Measurements from ENCODE around the gene SRP54. TPM values are rescaled to one million over a fixed set of nuclear protein-coding genes. Genes with fewer than 3 reads are reported as not detected.
"Not testable (repeated sequence)": the region's sequence is repeated elsewhere in the genome, so short reads cannot be mapped to it uniquely, and the experiment has no call there.

The SRP54 gene
- total RNA-seq (2014; rRNA removed; shearing (Covaris generic)), result 90.5 and 101 TPM in 2 replicates

DNA sequence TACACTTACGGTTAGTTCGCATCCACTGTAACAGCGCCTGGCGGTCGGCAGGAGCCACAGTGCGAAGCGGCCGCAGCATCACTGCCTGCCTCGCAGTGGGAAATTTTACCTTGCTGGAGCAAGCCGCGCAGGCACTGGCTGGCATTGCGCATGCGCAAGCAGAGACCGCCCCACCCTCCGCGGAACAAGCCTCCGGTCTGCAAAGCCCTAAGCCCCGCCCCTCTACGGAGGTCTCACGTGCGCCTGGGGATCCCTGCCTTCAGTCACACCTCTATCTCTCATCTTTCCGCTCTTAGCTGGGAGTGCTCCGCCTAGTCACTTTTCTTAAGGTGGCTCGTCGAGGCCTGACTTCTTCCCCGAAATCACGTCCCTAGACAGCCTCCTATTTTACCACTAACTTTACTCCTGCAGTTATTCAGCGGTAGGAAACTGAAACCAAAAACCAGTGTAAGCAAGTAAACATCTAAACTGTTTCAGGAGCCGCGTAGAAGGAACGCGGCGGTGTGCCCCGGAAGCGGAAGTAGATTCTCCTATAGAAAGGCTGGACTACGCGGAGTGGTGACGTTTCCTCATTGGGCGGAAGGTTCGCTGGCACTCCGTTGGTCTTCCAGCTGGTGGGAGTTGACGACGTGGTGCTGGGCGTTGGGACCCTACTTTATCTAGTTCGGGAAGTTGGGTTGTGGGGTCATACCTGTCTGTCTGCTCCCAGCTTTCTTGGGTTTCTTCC lies at the start of gene SRP54:
Gene SRP54, plus strand, starts transcription at position 572 of the 727 bp plus-strand sequence. CDS start 13,718 bp downstream, outside the sequence.
- in situ Hi-C loops (cut with HindIII; ENCODE audit: low sequenced_read_pairs), result no loop called here
- peak; percentile 99 for DNase-seq (ENCODE audit: low spot score)

GRCh38 chr14:34933301-34933700 lies 49.5 kb upstream of the SRP54 start:
- no peak for DNase-seq (ENCODE audit: low spot score)
- in situ Hi-C loops (cut with HindIII; ENCODE audit: low sequenced_read_pairs), result no loop called here

DNA sequence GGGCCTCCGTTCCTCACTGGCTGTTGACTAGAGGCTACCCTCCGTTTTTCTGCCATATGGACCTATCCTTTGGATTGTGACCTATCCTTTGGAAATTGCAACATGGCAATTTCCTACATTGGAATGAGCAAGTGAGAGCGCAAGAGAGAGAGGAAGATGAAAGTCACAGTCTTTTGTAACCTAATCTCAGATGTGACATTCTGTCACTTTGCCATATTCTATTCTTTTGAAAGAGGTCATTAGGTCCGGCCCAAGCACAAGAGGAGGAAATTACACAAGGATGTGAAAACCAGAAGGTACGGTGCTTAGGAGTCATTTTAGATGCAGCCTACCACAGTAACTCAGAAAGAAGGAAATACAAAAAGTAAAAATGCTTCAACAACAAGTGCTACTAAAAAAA lies 47.3 kb upstream of the SRP54 start:
- no peak for DNase-seq (ENCODE audit: low spot score)
- in situ Hi-C loops (cut with HindIII; ENCODE audit: low sequenced_read_pairs), result no loop called here

DNA sequence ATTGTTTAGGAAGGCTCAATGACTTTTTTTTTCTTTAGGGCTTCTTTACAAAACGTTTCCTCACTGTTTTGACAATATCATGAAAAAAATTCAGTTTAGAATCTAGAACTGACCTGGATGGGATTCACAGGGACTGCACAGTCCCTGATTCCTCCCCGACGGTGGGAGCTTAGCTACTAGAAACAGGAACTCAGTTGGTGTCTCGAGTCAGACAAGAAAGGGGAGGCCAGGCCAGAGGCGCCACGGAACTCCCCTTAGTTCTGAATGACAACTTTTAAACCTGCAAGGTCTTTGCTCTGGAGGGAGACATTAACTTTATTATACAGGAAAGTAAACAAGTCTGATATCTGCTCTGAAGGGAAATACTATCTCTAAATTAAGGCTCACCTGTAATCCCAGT lies 45.4 kb upstream of the SRP54 start:
- in situ Hi-C loops (cut with HindIII; ENCODE audit: low sequenced_read_pairs), result no loop called here
- DNase-seq (ENCODE audit: low spot score), result no peak

DNA sequence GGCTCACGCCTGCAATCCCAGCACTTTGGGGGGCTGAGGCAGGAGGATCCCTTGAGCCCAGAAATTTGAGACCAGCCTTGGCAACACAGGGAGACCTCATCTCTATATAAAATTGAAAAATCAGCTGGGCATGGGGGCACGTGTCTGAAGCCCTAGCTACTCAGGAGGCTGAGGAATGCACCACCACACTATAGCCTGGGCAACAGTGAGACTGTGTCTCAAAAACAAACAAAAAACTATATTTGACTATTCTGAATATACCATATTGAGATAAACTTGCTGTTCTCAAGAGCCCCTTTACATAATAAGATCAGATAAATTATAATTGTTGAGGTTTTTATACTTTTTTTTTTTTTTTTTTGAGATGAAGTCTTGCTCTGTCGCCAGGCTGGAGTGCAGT lies 44.9 kb upstream of the SRP54 start:
- in situ Hi-C loops (cut with HindIII; ENCODE audit: low sequenced_read_pairs), result no loop called here
- DNase-seq (ENCODE audit: low spot score), result no peak

- no peak for DNase-seq (ENCODE audit: low spot score)
- in situ Hi-C loops (cut with HindIII; ENCODE audit: low sequenced_read_pairs), result no loop called here
These were observed 39.3 kb upstream of the SRP54 start for GRCh38 chr14:34943506-34943905.

- DNase-seq (ENCODE audit: low spot score), result no peak
- in situ Hi-C loops (cut with HindIII; ENCODE audit: low sequenced_read_pairs), result no loop called here
These were observed 38.0 kb upstream of the SRP54 start for GRCh38 chr14:34944744-34945143.

DNA sequence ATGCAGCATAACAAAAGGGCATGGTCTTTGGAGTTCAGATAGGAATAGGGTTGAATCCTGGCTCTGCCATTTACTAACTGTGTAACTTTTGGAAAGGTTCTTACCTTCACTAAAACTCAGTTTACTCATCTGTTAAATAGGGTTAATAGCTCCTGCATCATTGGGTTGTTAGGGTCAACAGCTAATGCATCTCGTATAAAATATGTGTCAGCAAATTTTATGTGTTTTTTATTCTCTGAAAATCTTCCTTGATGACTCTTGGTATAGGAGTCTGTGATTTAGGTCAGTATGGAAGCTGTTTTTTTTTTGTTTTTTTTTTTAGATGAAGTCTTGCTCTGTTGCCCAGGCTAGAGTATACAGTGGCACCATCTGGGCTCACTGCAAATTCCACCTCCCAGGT lies 36.1 kb upstream of the SRP54 start:
- in situ Hi-C loops (cut with HindIII; ENCODE audit: low sequenced_read_pairs), result no loop called here
- DNase-seq (ENCODE audit: low spot score), result no peak

DNA sequence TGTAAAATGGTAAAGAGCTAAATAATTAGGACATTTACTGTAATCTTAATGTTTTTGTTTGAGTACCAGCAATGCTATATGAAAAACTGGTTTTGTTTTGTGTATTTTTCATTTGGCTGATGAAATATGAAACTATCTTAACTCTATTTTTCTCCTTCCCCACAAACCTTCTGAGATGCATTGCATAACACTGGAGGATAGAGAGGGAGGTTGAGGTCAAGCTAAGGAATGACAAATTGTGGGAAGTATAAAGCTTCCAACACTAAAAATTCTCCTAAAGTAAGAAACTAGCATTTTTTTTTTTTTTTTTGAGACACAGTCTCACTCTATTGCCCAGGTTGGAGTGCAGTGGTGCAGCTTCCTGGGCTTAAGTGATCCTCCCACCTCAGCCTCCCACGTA lies 31.5 kb upstream of the SRP54 start:
- no peak for DNase-seq (ENCODE audit: low spot score)

GRCh38 chr14:34956931-34957330 lies 25.9 kb upstream of the SRP54 start:
- DNase-seq (ENCODE audit: low spot score), result no peak
- in situ Hi-C loops (cut with HindIII; ENCODE audit: low sequenced_read_pairs), result no loop called here

More for the DNA sequence above, 31.5 kb upstream of the SRP54 start:
- in situ Hi-C loops (cut with HindIII; ENCODE audit: low sequenced_read_pairs), result no loop called here

GRCh38 chr14:34957771-34958286 lies 25.0 kb upstream of the SRP54 start:
- in situ Hi-C loops (cut with HindIII; ENCODE audit: low sequenced_read_pairs), result no loop called here
- no peak for DNase-seq (ENCODE audit: low spot score)

DNA sequence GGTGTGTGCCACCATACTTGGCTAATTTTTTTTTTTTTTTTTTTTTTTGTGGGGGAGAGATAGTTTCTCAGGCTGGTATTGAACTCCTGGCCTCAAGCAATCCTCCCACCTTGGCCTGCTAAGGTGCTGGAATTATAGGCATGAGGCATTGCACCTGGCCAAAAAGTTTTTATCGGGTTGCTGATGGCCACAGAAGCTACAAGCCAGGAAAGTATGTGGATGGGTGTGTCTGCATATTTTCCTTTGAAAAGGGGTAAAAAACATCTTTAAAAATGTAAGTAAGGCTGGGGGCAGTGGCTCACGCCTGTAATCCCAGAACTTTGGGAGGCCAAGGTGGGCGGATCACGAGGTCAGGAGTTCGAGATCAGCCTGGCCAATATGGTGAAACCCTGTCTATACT lies 20.7 kb upstream of the SRP54 start:
- DNase-seq (ENCODE audit: low spot score); in situ Hi-C loops (cut with HindIII; ENCODE audit: low sequenced_read_pairs): not testable (repeated sequence)

- DNase-seq (ENCODE audit: low spot score), result no peak
- in situ Hi-C loops (cut with HindIII; ENCODE audit: low sequenced_read_pairs), result no loop called here
These were observed 17.6 kb upstream of the SRP54 start for GRCh38 chr14:34964977-34965764.

GRCh38 chr14:34965912-34966311 lies 16.9 kb upstream of the SRP54 start:
- DNase-seq (ENCODE audit: low spot score), result no peak
- in situ Hi-C loops (cut with HindIII; ENCODE audit: low sequenced_read_pairs), result no loop called here

DNA sequence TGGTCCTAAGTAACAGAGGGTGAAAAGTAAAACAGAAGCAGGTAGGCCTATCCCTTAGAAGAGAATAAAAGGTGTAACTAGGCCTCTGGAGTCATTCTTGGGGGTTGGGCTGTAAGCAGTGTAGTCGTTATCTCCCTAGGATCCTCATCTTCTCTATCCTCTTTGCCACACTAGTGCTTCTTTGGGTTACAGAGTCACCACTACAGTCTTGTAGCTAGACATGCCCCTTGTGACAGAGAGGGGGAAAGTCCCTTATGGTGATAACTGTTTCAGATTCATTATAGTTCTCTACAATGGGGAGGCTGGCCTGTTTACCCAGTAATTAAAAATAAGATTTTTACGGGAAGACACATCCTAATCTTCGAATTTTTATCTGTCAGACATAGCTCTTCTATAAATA lies 16.4 kb upstream of the SRP54 start:
- in situ Hi-C loops (cut with HindIII; ENCODE audit: low sequenced_read_pairs), result no loop called here
- no peak for DNase-seq (ENCODE audit: low spot score)

DNA sequence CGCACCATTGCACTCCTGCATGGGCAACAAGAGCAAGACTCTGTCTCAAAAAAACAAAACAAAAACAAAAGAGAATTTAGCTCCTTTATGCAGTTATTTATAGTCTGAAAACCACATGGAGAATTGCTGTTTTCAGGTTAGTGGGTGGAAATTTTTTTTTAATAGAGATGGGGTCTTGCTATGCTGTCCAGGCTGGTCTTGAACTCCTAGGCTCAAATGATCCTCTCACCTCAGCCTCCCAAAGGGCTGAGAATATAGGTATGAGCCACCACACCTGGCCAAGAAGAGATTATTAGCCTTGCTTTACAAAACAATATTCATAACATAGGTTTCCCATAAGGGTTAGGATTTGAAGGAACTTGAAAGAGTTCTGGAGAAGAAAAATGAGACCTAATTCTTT lies 12.1 kb upstream of the SRP54 start:
- in situ Hi-C loops (cut with HindIII; ENCODE audit: low sequenced_read_pairs), result no loop called here
- DNase-seq (ENCODE audit: low spot score), result no peak

GRCh38 chr14:34971381-34971780 lies 11.4 kb upstream of the SRP54 start:
- in situ Hi-C loops (cut with HindIII; ENCODE audit: low sequenced_read_pairs), result no loop called here
- DNase-seq (ENCODE audit: low spot score), result no peak

DNA sequence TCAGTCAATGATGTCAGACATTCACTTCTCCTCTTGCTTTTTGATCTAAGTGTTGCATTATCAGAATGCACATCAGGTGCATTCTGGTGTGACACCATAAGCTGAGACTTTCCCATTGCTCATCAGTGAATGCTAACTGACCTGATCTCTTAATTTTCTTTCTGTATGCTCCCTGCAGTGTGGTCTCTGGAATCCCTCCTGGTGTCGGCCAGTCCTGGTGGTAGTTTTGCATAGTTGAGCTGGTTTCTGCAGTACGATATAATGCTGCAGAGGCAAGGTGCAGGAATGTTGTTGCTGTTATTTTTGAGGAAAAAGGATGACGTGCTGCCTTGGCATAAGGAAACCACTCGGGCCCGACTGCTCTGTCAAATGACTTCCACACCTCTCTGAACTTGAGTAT lies 11.0 kb upstream of the SRP54 start:
- in situ Hi-C loops (cut with HindIII; ENCODE audit: low sequenced_read_pairs), result no loop called here
- no peak for DNase-seq (ENCODE audit: low spot score)

GRCh38 chr14:34978444-34978843 lies 4.3 kb upstream of the SRP54 start:
- in situ Hi-C loops (cut with HindIII; ENCODE audit: low sequenced_read_pairs), result no loop called here
- no peak for DNase-seq (ENCODE audit: low spot score)

DNA sequence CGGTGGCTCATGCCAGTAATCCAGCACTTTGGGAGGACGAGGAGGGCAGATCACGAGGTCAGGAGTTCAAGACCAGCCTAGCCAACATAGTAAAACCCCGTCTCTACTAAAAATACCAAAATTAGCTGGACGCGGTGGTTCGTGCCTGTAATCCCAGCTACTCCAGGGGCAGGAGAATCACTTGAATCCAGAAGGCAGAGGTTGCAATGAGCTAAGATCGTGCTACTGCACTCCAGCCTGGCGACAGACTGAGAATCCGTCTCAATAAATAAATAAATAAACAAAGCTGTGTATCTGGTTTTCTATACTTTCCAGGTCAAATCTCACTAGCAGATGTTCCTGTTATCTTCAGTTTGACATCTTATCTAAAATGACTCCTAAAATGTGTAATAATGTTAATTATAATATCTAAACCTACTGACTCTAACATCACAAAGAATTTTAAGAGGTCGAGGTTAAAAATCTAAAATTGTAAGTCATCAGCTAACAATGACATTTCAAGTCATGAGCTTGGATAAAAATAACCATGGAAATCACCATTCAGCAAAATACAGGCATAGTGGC lies 2.4 kb upstream of the SRP54 start:
- in situ Hi-C loops (cut with HindIII; ENCODE audit: low sequenced_read_pairs), result no loop called here
- DNase-seq (ENCODE audit: low spot score), result no peak

All from G401 (cell line).